GM10266 (cell line): ENCODE measurements around the gene WDR46.

ENCODE experiments used
- DNase-seq: peaks from one replicate; pipeline ENCODE4 v3.0.0; 2012; ENCODE audit errors: extremely low spot score
- TF ChIP-seq, protein P1 (sequence below): IDR thresholded peaks from 2 replicates; pipeline ENCODE4 v1.5.1; 2012; ENCODE audit warnings: mild to moderate bottlenecking, low read depth; ENCODE audit not compliant: control insufficient read depth, insufficient read depth; ENCODE audit errors: missing control alignments

The WDR46 gene

DNA sequence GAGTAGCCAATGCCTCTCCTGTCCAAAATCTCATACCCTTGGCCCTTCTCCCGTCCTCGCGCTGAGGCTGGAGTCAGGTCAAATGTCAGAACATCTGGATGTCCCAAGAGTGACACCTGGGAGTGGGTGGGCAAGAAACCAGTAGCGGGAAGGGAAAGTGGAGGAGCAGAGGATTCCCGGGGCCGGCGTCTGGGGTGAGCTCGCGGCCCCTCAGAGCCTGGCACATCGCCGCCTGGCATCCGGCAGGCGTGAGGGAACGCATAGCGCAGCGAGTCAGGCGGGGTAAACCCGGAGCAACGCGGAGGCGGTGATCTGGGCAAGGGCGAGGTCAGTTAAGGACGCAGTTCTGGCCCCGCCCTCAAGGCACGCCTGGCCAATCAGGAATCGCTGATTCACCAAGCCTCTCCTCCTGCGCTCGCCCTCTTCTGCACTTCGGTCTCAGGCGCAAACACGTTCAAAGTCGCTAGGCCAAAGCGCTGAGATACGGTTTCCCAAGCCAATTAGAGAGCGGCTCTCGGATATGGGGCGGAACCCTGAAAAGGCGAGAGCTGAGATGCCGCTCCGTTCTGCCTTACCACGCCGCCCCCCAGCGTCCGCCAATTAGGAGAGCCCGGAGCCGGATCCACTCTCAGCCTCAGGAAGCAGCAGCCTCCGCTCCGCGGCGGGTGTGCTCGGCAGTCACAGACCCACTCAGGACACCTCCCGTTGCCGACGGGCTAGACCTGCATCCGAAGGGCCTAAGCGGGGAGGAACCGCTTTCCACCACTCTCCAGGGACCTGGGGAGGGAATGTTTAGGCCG lies 39.9 kb downstream of the WDR46 start:
- TF ChIP-seq, protein P1, sequence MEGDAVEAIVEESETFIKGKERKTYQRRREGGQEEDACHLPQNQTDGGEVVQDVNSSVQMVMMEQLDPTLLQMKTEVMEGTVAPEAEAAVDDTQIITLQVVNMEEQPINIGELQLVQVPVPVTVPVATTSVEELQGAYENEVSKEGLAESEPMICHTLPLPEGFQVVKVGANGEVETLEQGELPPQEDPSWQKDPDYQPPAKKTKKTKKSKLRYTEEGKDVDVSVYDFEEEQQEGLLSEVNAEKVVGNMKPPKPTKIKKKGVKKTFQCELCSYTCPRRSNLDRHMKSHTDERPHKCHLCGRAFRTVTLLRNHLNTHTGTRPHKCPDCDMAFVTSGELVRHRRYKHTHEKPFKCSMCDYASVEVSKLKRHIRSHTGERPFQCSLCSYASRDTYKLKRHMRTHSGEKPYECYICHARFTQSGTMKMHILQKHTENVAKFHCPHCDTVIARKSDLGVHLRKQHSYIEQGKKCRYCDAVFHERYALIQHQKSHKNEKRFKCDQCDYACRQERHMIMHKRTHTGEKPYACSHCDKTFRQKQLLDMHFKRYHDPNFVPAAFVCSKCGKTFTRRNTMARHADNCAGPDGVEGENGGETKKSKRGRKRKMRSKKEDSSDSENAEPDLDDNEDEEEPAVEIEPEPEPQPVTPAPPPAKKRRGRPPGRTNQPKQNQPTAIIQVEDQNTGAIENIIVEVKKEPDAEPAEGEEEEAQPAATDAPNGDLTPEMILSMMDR, result no peak
- DNase-seq, result peak; percentile 84

DNA sequence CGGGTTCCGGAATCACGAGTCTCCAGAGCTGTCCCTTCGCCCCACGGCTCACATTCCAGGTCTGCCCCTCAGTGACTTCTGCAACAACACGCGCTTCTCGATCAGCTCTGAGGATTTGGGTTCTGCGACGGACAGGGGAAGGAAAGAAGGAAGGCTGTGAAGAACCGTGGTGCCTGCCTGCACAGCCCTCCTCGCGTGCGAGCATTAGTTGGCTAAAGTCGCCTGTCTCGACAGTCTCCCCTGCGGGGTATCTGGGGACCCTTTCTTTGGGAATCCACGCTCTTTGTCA lies 40.5 kb downstream of the WDR46 start:
- no peak for DNase-seq
- TF ChIP-seq, protein P1, result no peak

DNA sequence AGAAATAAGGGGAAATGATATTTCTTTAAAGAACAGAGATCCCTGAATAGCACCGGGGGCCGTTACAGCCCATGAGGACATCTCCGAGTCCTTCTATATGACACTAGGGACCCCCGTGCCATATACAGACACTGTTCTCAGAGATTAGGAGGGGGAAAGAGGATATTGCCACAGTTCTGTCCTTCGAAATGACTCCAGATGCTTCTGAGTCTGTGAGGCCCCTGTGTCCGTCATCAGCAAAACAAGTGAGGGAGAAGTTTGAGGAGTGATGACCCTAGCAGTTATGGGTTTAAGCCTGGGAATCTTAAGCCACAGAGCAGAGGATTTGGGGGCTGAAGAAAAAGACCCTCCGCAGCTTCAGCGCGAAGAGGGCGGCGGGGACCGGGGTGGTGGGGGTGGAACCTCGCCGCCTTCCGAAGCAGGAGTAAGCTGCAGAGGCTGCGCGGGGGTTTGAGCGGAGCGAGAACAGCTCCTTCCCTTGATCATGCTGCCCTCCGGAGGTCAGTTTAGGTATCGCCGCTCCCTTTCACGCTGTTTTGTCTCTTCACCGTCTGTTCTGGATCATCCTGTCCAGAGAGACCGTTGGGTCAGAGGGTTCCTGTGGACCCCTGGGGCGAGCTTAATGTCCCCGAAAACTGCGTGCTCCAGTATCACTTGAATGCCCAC lies 40.9 kb downstream of the WDR46 start:
- peak; percentile 64 for DNase-seq

DNA sequence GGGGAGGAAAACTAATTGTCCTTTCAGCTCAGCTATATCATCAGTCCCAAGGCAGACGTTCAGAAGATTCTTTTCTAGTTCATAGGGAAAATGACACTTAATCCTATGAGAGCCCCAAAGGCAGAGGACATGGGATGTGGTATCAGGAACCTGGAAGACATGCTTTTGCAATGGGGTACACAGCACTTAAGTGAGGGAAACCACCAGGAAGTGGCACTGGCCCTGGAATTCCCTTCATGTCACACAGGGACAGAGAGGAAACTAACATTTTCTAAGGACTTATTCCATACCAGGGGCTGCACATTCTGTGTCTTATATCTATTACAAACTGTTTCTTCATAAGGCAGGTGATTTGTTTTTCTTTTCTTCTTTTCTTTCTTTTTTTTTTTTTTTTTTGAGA lies 45.6 kb downstream of the WDR46 start:
- DNase-seq, result no peak
- TF ChIP-seq, protein P1, result no peak

More for the DNA sequence above, 40.9 kb downstream of the WDR46 start:
- TF ChIP-seq, protein P1, result peak; percentile 98

DNA sequence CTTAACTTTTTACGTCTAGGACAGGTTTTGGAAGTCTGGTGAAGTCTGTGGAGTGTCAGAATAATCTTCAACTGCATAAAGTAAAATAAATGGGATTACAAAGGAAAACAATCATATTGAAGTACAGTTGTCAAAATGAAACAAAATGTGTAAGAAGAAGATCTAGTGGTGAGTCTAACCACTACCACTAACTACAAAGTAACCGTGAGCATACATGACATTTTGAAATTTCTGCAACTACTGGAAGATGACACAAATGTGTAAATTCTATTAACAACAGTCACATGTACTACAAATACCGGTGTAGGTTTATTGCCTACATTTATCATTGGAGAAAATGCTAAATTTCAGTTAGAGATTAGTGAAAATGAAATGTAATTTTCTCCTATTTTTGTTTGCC lies 47.1 kb downstream of the WDR46 start:
- DNase-seq, result no peak
- TF ChIP-seq, protein P1, result no peak

DNA sequence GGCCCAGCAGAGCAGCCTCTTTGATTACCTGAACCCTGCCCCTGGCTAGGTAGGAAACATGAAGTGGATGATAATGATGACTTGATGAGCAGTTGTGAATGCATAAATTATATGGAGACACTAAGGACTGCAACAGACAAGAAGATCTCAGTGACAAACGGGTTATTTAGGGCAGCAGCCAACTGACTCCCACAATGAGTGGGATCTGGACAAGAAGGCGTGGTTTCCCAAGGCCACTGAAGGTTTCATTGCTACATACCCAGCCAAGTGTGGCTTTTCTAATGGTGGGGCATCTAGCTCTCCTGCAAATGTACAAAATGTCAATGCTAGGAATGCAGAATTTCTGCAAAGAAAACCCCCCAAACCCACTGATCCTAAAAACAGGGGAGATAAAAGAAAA lies 51.3 kb downstream of the WDR46 start:
- TF ChIP-seq, protein P1, result no peak

DNA sequence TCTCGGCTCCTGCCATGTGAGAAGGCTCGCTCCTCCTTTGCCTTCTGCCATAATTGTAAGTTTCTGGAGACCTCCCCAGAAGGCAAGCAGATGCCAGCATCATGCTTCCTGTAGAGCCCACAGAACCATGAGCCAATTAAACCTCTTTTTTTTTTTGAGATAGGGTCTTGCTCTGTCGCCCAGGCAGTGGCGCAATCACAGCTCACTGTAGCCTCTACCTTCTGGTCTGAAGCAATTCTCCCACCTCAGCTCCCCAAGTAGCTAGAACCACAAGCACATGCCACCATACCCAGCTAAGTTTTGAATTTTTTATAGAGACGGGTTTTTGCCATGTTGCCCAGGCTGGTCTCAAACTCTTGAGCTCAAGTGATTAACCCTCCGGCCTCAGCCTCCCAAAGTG lies 52.2 kb downstream of the WDR46 start:
- no peak for DNase-seq
- TF ChIP-seq, protein P1, result no peak

More for the DNA sequence above, 51.3 kb downstream of the WDR46 start:
- no peak for DNase-seq
